ENCODE measurements around the gene AGPAT2. TPM values are rescaled to one million over a fixed set of nuclear protein-coding genes. Genes with fewer than 3 reads are reported as not detected.

Gene AGPAT2
- total and polyA plus RNA-seq, 2 donors (not counting 1 experiment from before 2014, with no cell fraction given) = 25.1 to 28.4 TPM

GRCh38 chr9:136665111-136665703, 22.1 kb downstream of the AGPAT2 start:
- Histone ChIP-seq H3K79me2 (ENCODE audit: control insufficient read depth, insufficient read depth, low read length) (no peaks in the 10 kb centered on the region), H3K9ac (ENCODE audit: low read length) (no peak overlapping the region)
- WGBS (ENCODE audit: insufficient coverage) = 6% methylated on average over 46 of the region's 49 CpGs

More at GRCh38 chr9:136665111-136665703, 22.1 kb downstream of the AGPAT2 start:
- peak overlapping the region in 3 of 5 experiments; percentile 27 to 41 (median 40) for H3K4me3 ChIP-seq (ENCODE audit: control extremely low read depth in 1 of 5, extremely low read depth in 1 of 5, insufficient read depth in 1 of 5, low read depth in 2 of 5, low read length in 4 of 5)
- H3K36me3 ChIP-seq (replicated peaks in 1 of 2; ENCODE audit: control extremely low read depth in 1 of 2, control insufficient read depth in 1 of 2, extremely low read depth in 1 of 2, insufficient read depth in 2 of 2, low read length in 1 of 2) = no peaks in the 10 kb centered on the region
- ChIA-PET CTCF (interaction anchor here (1.1 kb wide), 1 partner anchor 127 kb away, joined by 3 read pairs; no protein-coding TSS in a partner anchor), POLR2A (interaction anchor here (0.6 kb wide), 1 partner anchor 113 kb away, joined by 6 read pairs; no protein-coding TSS in a partner anchor)
- peaks cover 0 to 65% (median 32%) of the 10 kb centered on the region in 4 experiments for H3K27me3 ChIP-seq (replicated peaks in 1 of 4; ENCODE audit: control extremely low read depth in 1 of 4, control insufficient read depth in 3 of 4, insufficient read depth in 4 of 4, low read length in 3 of 4)
- H3K27ac Mint-ChIP-seq = no peak overlapping the region
- intact Hi-C loops (cut with micrococcal nuclease) = loop anchor here (10.0 kb wide), 1 partner anchor 50 kb away; the partner anchor contains the start of gene DIPK1B
- H3K4me3 Mint-ChIP-seq = peak overlapping the region; percentile 64
- H3K27me3 Mint-ChIP-seq = peaks cover 19% of the 10 kb centered on the region
- no peak overlapping the region for H3K27ac ChIP-seq (ENCODE audit: low read length in 2 of 2)
- ATAC-seq (ENCODE audit: low read depth) (peak; percentile 20), DNase-seq (peak; percentile 44)
- H4K20me1 ChIP-seq (ENCODE audit: control insufficient read depth, insufficient read depth, low read length, poor library complexity, severe bottlenecking) = no peaks in the 10 kb centered on the region
- H3K4me1 Mint-ChIP-seq = peaks cover 12% of the 10 kb centered on the region
- H2AFZ ChIP-seq (ENCODE audit: insufficient read depth, low read depth, low read length, poor library complexity, severe bottlenecking) = no peak overlapping the region
- H3K9me3 Mint-ChIP-seq (ENCODE audit: insufficient read depth) = no peaks in the 10 kb centered on the region
- H3K4me1 ChIP-seq (ENCODE audit: control insufficient read depth in 2 of 2, insufficient read depth in 2 of 2, low read length in 2 of 2) = peaks cover 6 to 17% of the 10 kb centered on the region in 2 donors
- peak overlapping the region; percentile 79 for H3K4me2 ChIP-seq (replicated peaks; ENCODE audit: low read depth, low read length, poor library complexity, severe bottlenecking)
- H3K9me3 ChIP-seq (ENCODE audit: control extremely low read depth in 1 of 3, control insufficient read depth in 2 of 3, insufficient read depth in 1 of 3, low read length in 2 of 3) = peaks cover 0 to 16% (median 0%) of the 10 kb centered on the region in 3 donors
- no peak for TF ChIP-seq EZH2 (IDR thresholded peaks at IDR 0.05; ENCODE audit: borderline replicate concordance, insufficient read depth, low read depth, low read length, poor library complexity, severe bottlenecking)
- TF ChIP-seq, protein P1, sequence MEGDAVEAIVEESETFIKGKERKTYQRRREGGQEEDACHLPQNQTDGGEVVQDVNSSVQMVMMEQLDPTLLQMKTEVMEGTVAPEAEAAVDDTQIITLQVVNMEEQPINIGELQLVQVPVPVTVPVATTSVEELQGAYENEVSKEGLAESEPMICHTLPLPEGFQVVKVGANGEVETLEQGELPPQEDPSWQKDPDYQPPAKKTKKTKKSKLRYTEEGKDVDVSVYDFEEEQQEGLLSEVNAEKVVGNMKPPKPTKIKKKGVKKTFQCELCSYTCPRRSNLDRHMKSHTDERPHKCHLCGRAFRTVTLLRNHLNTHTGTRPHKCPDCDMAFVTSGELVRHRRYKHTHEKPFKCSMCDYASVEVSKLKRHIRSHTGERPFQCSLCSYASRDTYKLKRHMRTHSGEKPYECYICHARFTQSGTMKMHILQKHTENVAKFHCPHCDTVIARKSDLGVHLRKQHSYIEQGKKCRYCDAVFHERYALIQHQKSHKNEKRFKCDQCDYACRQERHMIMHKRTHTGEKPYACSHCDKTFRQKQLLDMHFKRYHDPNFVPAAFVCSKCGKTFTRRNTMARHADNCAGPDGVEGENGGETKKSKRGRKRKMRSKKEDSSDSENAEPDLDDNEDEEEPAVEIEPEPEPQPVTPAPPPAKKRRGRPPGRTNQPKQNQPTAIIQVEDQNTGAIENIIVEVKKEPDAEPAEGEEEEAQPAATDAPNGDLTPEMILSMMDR (IDR thresholded peaks at IDR 0.05) = peak; percentile 20

Data from B cell (primary cell).